Right lobe of liver (tissue), 6 donors: ENCODE measurements around the gene VSTM2B. TPM values are rescaled to one million over a fixed set of nuclear protein-coding genes. Genes with fewer than 3 reads are reported as not detected.
"Not testable (repeated sequence)": the region's sequence is repeated elsewhere in the genome, so short reads cannot be mapped to it uniquely, and the experiment has no call there.

Experiments
- ATAC-seq, 4 donors: fragments of 200-7000 bp; cut with Tn5 transposase; one replicate each; pipeline ENCODE4 v1.9.1; 2020; ENCODE audit warnings: mild to moderate bottlenecking in 4 of 4, moderate library complexity in 4 of 4
- DNase-seq, 3 donors: peaks; one replicate each; pipeline ENCODE4 v3.0.0-alpha.2; 2020
- H3K27ac ChIP-seq, 3 donors: fragments of 200-600 bp; one replicate each; pipeline ENCODE4 v1.8.0; 2022
- H3K27me3 ChIP-seq, 2 donors: fragments of 200-600 bp; one replicate each; pipeline ENCODE4 v1.8.0; 2022
- H3K36me3 ChIP-seq, 4 donors: fragments of 200-600 bp; sonication (generic) in 1 of 4; one replicate each; pipeline versions ENCODE4 v1.5.1 to v1.8.0; 2017 to 2022; ENCODE audit warnings: control low read depth in 1 of 4
- H3K4me1 ChIP-seq, 4 donors: fragments of 200-600 bp; sonication (generic) in 1 of 4; one replicate each; pipeline versions ENCODE4 v1.5.1 to v1.8.0; 2017 to 2022; ENCODE audit warnings: control low read depth in 1 of 4
- H3K4me3 ChIP-seq, 3 donors: fragments of 200-600 bp; one replicate each; pipeline ENCODE4 v1.8.0; 2022
- H3K9me3 ChIP-seq, 4 donors: fragments of 200-600 bp; sonication (generic) in 1 of 4; one replicate each; pipeline versions ENCODE4 v1.5.1 to v1.8.0; 2017 to 2022; ENCODE audit warnings: control low read depth in 1 of 4
- CTCF ChIP-seq, 4 donors: fragments of 200-600 bp in 3 of 4; fragments of 450-650 bp in 1 of 4; IDR thresholded peaks; one replicate each; pipeline versions ENCODE4 v1.5.1 to v1.8.0; 2016 to 2022; ENCODE audit warnings: antibody characterized with exemption in 4 of 4, mild to moderate bottlenecking in 2 of 4
- POLR2A ChIP-seq: fragments of 450-650 bp; IDR thresholded peaks from one replicate; pipeline ENCODE4 v1.6.1; 2017; ENCODE audit warnings: antibody characterized with exemption, mild to moderate bottlenecking
- WGBS: methylation state at CpG from one replicate; pipeline ENCODE4 v1.1.6; 2018; ENCODE audit warnings: low coverage, low lambda C conversion rate; ENCODE audit not compliant: insufficient coverage; ENCODE audit errors: missing lambda C conversion rate; 5-methylcytosine and 5-hydroxymethylcytosine counted together
- intact Hi-C, 2 donors: fragments of 100-400 bp; cut with DNase I; formaldehyde crosslinking; loops; one replicate each; pipeline versions ENCODE4 v1.11.2 to v1.14.1; 2022
- total RNA-seq, 6 experiments: library from RNA; depleted of rRNA in 2 of 6; stranded (reverse); fragments of >200 nt in 2 of 6; fragmentation: NEBNext Ultra II Directional in 3 of 6; extraction: Animal tissue kit (Norgen Biotek cat#: 25700) in 3 of 6; gene quantifications; one replicate each; pipeline versions ENCODE4 v1.1.0 to v1.2.4, GENCODE V29; 2016 to 2023
- donor health status: DM: no; HTN: yes; CAD: no.
- donor health status: DM: no; HTN: no; CAD: no.
- donor health status: DM: no; HTN: no; CAD: no.
- donor health status: DM: no; HTN: yes; CAD: no.
- donor health status: DM: no; HTN: yes; CAD: no.

The VSTM2B gene
- total RNA-seq, 6 experiments from 2014 or later, result not detected

GRCh38 chr19:29542327-29542726, 16.5 kb downstream of the VSTM2B start:
- TF ChIP-seq POLR2A (no peak), CTCF (IDR thresholded peaks at IDR 0.05) (no peak)
- DNase-seq (no peak), ATAC-seq (no peak)
- intact Hi-C loops, result no loop called here
- Histone ChIP-seq H3K4me3 (no peak overlapping the region), H3K9me3 (no peaks in the 10 kb centered on the region), H3K36me3 (no peaks in the 10 kb centered on the region), H3K4me1 (no peaks in the 10 kb centered on the region), H3K27me3 (no peaks in the 10 kb centered on the region), H3K27ac (no peak overlapping the region)
- WGBS, result 53% methylated on average over 3 of the region's 3 CpGs

- TF ChIP-seq CTCF (IDR thresholded peaks at IDR 0.05), result no peak
- no peaks in the 10 kb centered on the region for H3K36me3 ChIP-seq
- no peak overlapping the region for H3K27ac ChIP-seq
- no peaks in the 10 kb centered on the region for H3K4me1 ChIP-seq
- 40% methylated on average over 3 of the region's 3 CpGs for WGBS
- H3K27me3 ChIP-seq, result no peaks in the 10 kb centered on the region
- no peak overlapping the region for H3K4me3 ChIP-seq
- ATAC-seq (no peak), DNase-seq (peak in 2 of 3 donors; percentile 8 to 9)
- intact Hi-C loops, result no loop called here
- H3K9me3 ChIP-seq, result no peaks in the 10 kb centered on the region
Observed at GRCh38 chr19:29542776-29543175, 17.0 kb downstream of the VSTM2B start.

GRCh38 chr19:29543381-29543780, 17.6 kb downstream of the VSTM2B start:
- H3K4me1 ChIP-seq, result no peaks in the 10 kb centered on the region
- H3K27me3 ChIP-seq, result no peaks in the 10 kb centered on the region
- DNase-seq (peak in 2 of 3 donors; percentile 14 to 22), ATAC-seq (no peak)
- intact Hi-C loops, result no loop called here
- H3K36me3 ChIP-seq, result no peaks in the 10 kb centered on the region
- no peak for TF ChIP-seq CTCF (IDR thresholded peaks at IDR 0.05)
- no peak for TF ChIP-seq POLR2A
- H3K27ac ChIP-seq, result no peak overlapping the region
- 25% methylated on average over 2 of the region's 2 CpGs for WGBS
- H3K4me3 ChIP-seq, result no peak overlapping the region
- no peaks in the 10 kb centered on the region for H3K9me3 ChIP-seq

- peak; percentile 6 to 31 (median 23) for DNase-seq
- WGBS, result 71% methylated on average over 9 of the region's 15 CpGs
- intact Hi-C loops, result no loop called here
Observed at GRCh38 chr19:29544656-29545360, 19.0 kb downstream of the VSTM2B start.

GRCh38 chr19:29545447-29545846, 19.7 kb downstream of the VSTM2B start:
- H3K9me3 ChIP-seq, intact Hi-C loops, H3K27ac ChIP-seq, H3K36me3 ChIP-seq, H3K4me3 ChIP-seq, ATAC-seq, DNase-seq, H3K27me3 ChIP-seq, H3K4me1 ChIP-seq: not testable (repeated sequence)
- WGBS, result 70% methylated on average over 3 of the region's 4 CpGs

More at GRCh38 chr19:29544656-29545360, 19.0 kb downstream of the VSTM2B start:
- ATAC-seq, result no peak
- H3K36me3 ChIP-seq, result no peaks in the 10 kb centered on the region
- no peaks in the 10 kb centered on the region for H3K4me1 ChIP-seq
- H3K9me3 ChIP-seq, result no peaks in the 10 kb centered on the region
- no peak overlapping the region for H3K27ac ChIP-seq
- H3K4me3 ChIP-seq, result no peak overlapping the region
- no peaks in the 10 kb centered on the region for H3K27me3 ChIP-seq
- TF ChIP-seq CTCF (IDR thresholded peaks at IDR 0.05), result no peak
